Keratinocyte (primary cell): ENCODE measurements around the gene DEDD. TPM values are rescaled to one million over a fixed set of nuclear protein-coding genes. Genes with fewer than 3 reads are reported as not detected.

Source experiments
- DNase-seq: peaks from one replicate; pipeline ENCODE4 v3.0.0-alpha.2; 2011; ENCODE audit warnings: low read depth, missing footprints, low spot score
- FAIRE-seq: peaks from 2 replicates; lab custom pipeline; 2011; peaks lifted over from hg19 to GRCh38; lab: Jason Lieb, UNC
- H2AFZ ChIP-seq: 2 replicates; pipeline ENCODE4 v1.6.0; 2012; ENCODE audit warnings: low read length, control low read depth, inconsistent platforms; ENCODE audit not compliant: control insufficient read depth
- H3K27ac ChIP-seq: 2 replicates; pipeline ENCODE4 v1.5.1; 2011; ENCODE audit warnings: low read length; ENCODE audit not compliant: control insufficient read depth, insufficient read depth
- H3K27me3 ChIP-seq: 3 replicates; pipeline ENCODE4 v1.6.0; 2011; ENCODE audit warnings: low read length; ENCODE audit not compliant: control insufficient read depth, insufficient read depth; ENCODE audit errors: extremely low read depth
- H3K36me3 ChIP-seq, 2 experiments: 2 replicates in 1 of 2; 3 replicates in 1 of 2; pipeline ENCODE4 v1.5.1; 2011; ENCODE audit warnings: low read length in 2 of 2, mild to moderate bottlenecking in 1 of 2; ENCODE audit not compliant: control insufficient read depth in 2 of 2, insufficient read depth in 2 of 2; ENCODE audit errors: extremely low read depth in 1 of 2
- H3K4me1 ChIP-seq: 3 replicates; pipeline ENCODE4 v1.5.1; 2011; ENCODE audit warnings: low read length; ENCODE audit not compliant: control insufficient read depth, insufficient read depth; ENCODE audit errors: extremely low read depth
- H3K4me2 ChIP-seq: 3 replicates; pipeline ENCODE4 v1.6.0; 2011; ENCODE audit warnings: low read depth, low read length; ENCODE audit not compliant: control insufficient read depth, insufficient read depth; ENCODE audit errors: extremely low read depth
- H3K4me3 ChIP-seq, 3 experiments: fragments of 200-600 bp in 1 of 3; sonication (generic) in 1 of 3; 2 replicates in 2 of 3; 3 replicates in 1 of 3; pipeline ENCODE4 v1.5.1; 2011 to 2016; ENCODE audit warnings: low read length in 3 of 3, mild to moderate bottlenecking in 3 of 3, control low read depth in 2 of 3, inconsistent platforms in 1 of 3, low read depth in 1 of 3, mixed read lengths in 1 of 3, mixed run types in 1 of 3, moderate library complexity in 1 of 3; ENCODE audit not compliant: control insufficient read depth in 2 of 3, insufficient read depth in 2 of 3; ENCODE audit errors: extremely low read depth in 1 of 3
- H3K79me2 ChIP-seq: 2 replicates; pipeline ENCODE4 v1.6.0; 2012; ENCODE audit warnings: low read length; ENCODE audit not compliant: control insufficient read depth, insufficient read depth
- H3K9ac ChIP-seq: 3 replicates; pipeline ENCODE4 v1.6.0; 2011; ENCODE audit warnings: low read length; ENCODE audit not compliant: control insufficient read depth, insufficient read depth; ENCODE audit errors: extremely low read depth
- H3K9me1 ChIP-seq: 3 replicates; pipeline ENCODE4 v1.6.0; 2011; ENCODE audit warnings: low read length; ENCODE audit not compliant: control insufficient read depth, insufficient read depth; ENCODE audit errors: extremely low read depth
- H3K9me3 ChIP-seq: 2 replicates; pipeline ENCODE4 v1.5.1; 2012; ENCODE audit warnings: low read depth, low read length; ENCODE audit not compliant: control insufficient read depth
- H4K20me1 ChIP-seq: 3 replicates; pipeline ENCODE4 v1.6.0; 2011; ENCODE audit warnings: low read length; ENCODE audit not compliant: control insufficient read depth, insufficient read depth; ENCODE audit errors: extremely low read depth
- CTCF ChIP-seq, 3 experiments: IDR thresholded peaks in 1 of 3; conservative IDR thresholded peaks in 1 of 3; optimal IDR thresholded peaks in 1 of 3; 2 replicates in 2 of 3; 3 replicates in 1 of 3; pipeline versions ENCODE3 to v1.5.1; 2011; ENCODE audit warnings: low read length in 3 of 3, mild to moderate bottlenecking in 3 of 3, moderate library complexity in 2 of 3, control low read depth in 1 of 3, inconsistent platforms in 1 of 3; ENCODE audit not compliant: insufficient read depth in 2 of 3; ENCODE audit errors: extremely low read depth in 1 of 3
- EZH2 ChIP-seq: IDR thresholded peaks from one replicate; pipeline ENCODE4 v1.6.1; 2012; ENCODE audit warnings: inconsistent platforms, mild to moderate bottlenecking, low read length, moderate library complexity
- dilution Hi-C: fragments of 300-500 bp; cut with MboI; formaldehyde crosslinking; loops from one replicate; pipeline ENCODE4 v1.7.0; 2020; ENCODE audit warnings: low sequenced_read_pairs; ENCODE audit not compliant: extremely low pct_ligation_motif_present
- polyA plus RNA-seq, 5 experiments: library from polyadenylated mRNA; depleted of rRNA in 3 of 5; stranded (reverse) in 3 of 5; stranded (forward) in 1 of 5; unstranded in 1 of 5; fragments of >200 nt; gene quantifications; 1 replicate in 1 of 5; 2 replicates in 3 of 5; 3 replicates in 1 of 5; pipeline versions ENCODE4 v1.2.1 to v1.2.3, GENCODE V29; 2011 to 2012; ENCODE audit warnings: missing spikeins in 2 of 5, low read depth in 1 of 5, low replicate concordance in 1 of 5

The DEDD gene
- polyA plus RNA-seq, 1 donor (not counting 4 experiments of a cell fraction or from before 2014, with no cell fraction given), result 33.0 TPM

DNA sequence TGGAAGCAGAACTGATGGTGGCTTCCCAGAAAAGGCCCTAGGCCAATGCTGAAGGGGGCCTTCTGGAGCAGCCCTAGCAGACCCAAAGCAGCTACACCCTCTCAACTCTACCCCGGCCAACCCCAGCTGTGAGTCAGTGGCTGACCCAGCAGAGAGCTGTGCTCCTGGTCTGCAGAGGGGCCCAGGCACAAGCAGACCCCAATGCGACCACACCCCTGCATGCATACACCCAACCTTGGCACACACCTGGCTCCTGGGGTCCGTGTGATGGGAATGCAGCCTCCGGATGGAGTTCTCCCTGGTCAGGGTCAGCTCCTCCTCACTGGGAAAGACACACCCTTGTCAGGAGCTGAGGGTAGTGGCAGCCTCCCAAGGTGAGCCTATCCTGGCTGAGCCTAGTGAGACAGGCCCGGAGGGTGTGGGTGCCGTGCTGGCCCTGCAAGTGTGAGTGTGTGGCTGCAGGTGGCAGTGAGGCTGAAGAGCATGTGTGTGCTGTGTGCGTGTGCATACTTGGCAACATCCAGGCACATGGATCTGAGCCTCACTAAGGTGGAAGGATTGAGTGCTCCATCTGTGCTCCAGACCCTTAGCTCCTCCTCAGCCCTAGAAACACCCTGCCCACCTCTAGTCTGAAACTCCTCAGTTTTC lies 58.9 kb downstream of the DEDD start:
- Histone ChIP-seq H3K4me3 (no peak overlapping the region), H3K27ac (peak overlapping the region; percentile 95), H3K9me1 (peaks cover 2% of the 10 kb centered on the region), H3K9me3 (no peaks in the 10 kb centered on the region), H3K4me2 (peak overlapping the region; percentile 71), H3K79me2 (no peaks in the 10 kb centered on the region), H2AFZ (no peak overlapping the region), H4K20me1 (no peaks in the 10 kb centered on the region), H3K36me3 (no peaks in the 10 kb centered on the region), H3K27me3 (no peaks in the 10 kb centered on the region), H3K4me1 (peaks cover 32% of the 10 kb centered on the region), H3K9ac (peak overlapping the region; percentile 72)
- FAIRE-seq (peak; percentile 63), DNase-seq (peak; percentile 96)
- dilution Hi-C loops, result no loop called here
- TF ChIP-seq EZH2 (no peak), CTCF (optimal IDR thresholded peaks at IDR 0.05 in 1 of 3, IDR thresholded peaks at IDR 0.05 in 1 of 3, conservative IDR thresholded peaks at IDR 0.05 in 1 of 3; ENCODE audit: extremely low read depth in 1 of 3, insufficient read depth in 2 of 3, low read length in 3 of 3) (peak; percentile 43 to 73 (median 46))

DNA sequence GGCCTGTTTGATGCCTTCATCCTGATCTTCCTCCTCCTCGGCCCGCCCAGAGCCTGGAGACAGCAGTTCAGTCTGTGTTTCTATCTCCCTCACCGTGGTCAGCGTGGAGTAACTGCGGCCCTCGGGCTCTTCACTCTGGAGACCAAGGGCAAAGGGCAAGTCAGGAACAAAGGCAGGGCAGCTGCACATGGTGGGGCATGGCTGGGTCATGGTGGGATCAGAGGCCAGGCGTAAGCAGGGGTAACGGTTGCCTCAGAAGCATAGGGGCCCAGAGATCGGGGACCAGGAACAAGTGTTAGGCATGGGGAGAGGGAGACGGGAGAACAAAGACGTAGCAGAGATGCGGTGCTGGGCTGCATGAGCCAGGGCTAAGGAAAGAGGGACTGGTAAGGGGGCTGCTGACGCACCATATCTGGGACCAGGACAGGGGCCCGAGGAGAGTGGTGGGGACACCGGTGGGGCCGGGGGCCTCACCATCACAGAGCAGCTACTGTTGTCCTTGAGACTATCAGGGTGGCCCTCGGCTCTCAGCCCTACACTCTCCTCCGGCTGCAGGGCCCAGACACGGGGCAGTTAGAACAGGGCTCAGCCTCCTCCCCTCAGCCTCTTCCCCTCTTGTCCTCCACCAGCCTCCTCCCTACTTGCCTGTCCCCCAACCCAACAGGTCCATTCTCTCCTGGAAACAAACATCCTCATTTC lies 59.6 kb downstream of the DEDD start:
- H3K9me1 ChIP-seq, result peaks cover 2% of the 10 kb centered on the region
- no peaks in the 10 kb centered on the region for H3K9me3 ChIP-seq
- no peaks in the 10 kb centered on the region for H3K36me3 ChIP-seq
- H3K4me2 ChIP-seq, result no peak overlapping the region
- H3K4me3 ChIP-seq, result no peak overlapping the region
- no peaks in the 10 kb centered on the region for H4K20me1 ChIP-seq
- dilution Hi-C loops, result no loop called here
- H3K27me3 ChIP-seq, result no peaks in the 10 kb centered on the region
- peaks cover 38% of the 10 kb centered on the region for H3K4me1 ChIP-seq
- no peak for DNase-seq
- no peak for FAIRE-seq
- peak overlapping the region; percentile 20 for H3K9ac ChIP-seq
- no peaks in the 10 kb centered on the region for H3K79me2 ChIP-seq
- TF ChIP-seq EZH2, result no peak
- TF ChIP-seq CTCF (optimal IDR thresholded peaks at IDR 0.05 in 1 of 3, IDR thresholded peaks at IDR 0.05 in 1 of 3, conservative IDR thresholded peaks at IDR 0.05 in 1 of 3; ENCODE audit: extremely low read depth in 1 of 3, insufficient read depth in 2 of 3, low read length in 3 of 3), result no peak
- no peak overlapping the region for H2AFZ ChIP-seq
- H3K27ac ChIP-seq, result no peak overlapping the region
